OCI-LY7 (cell line): ENCODE data around the gene FSIP1.

Source experiments
- EZH2phosphoT487 ChIP-seq: fragments of 200-600 bp; sonication (generic); IDR thresholded peaks from 2 replicates; pipeline ENCODE4 v1.6.1; 2018; ENCODE audit warnings: low read depth, borderline replicate concordance, mild to moderate bottlenecking, mixed run types, antibody characterized with exemption, low read length, moderate library complexity, mixed read lengths
- TF ChIP-seq, protein P1 (sequence below): fragments of 200-600 bp; sonication (generic); conservative IDR thresholded peaks from 2 replicates; pipeline ENCODE4 v1.5.1; 2014; ENCODE audit warnings: mild to moderate bottlenecking, antibody characterized with exemption, low read length, moderate library complexity, mixed read lengths

DNA sequence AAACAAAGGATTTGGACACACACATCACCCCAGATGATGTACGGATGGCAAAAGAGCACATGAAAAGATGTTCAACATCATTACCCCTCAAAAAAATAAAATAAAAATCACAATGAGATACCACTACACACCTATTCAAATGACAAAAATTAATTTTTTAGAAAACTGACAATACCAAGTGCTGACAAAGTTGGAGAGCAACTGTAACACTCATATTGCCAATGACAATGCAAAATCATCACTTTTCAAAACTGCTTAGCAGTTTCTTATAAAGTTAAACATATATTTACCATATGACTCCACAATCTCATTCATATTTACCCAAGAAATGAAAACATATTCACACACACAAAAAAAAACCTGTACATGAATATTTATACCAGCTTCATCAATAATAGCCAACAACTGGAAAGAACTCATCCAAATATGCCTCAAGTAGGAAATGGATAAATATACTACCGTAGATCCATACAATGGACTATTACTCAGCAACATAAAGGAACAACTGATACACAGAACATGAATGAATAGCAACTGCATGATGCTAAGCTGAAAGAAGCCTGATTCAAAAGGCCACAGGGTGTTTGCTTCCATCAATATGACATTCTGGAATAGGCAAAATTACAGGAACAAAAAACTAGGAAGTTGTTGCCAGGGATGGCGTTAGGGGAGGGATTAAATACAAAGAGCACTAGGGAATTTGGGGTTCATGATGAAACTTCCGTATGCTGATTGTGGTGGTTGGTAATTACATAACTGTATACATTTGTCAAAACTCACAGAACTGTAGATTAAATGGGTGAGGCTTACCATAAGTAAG lies 1.3 kb downstream of the FSIP1 start:
- TF ChIP-seq, protein P1, sequence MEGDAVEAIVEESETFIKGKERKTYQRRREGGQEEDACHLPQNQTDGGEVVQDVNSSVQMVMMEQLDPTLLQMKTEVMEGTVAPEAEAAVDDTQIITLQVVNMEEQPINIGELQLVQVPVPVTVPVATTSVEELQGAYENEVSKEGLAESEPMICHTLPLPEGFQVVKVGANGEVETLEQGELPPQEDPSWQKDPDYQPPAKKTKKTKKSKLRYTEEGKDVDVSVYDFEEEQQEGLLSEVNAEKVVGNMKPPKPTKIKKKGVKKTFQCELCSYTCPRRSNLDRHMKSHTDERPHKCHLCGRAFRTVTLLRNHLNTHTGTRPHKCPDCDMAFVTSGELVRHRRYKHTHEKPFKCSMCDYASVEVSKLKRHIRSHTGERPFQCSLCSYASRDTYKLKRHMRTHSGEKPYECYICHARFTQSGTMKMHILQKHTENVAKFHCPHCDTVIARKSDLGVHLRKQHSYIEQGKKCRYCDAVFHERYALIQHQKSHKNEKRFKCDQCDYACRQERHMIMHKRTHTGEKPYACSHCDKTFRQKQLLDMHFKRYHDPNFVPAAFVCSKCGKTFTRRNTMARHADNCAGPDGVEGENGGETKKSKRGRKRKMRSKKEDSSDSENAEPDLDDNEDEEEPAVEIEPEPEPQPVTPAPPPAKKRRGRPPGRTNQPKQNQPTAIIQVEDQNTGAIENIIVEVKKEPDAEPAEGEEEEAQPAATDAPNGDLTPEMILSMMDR = no peak
- no peak for TF ChIP-seq EZH2phosphoT487
